NOMO-1 (cell line): Measurements from ENCODE around the gene CD8B.
"Not testable (repeated sequence)": the region's sequence is repeated elsewhere in the genome, so short reads cannot be mapped to it uniquely, and the experiment has no call there.

Experiments
- DNase-seq, 2 experiments: peaks; one replicate each; lab custom pipeline; 2025; ENCODE audit not compliant: unreplicated experiment in 2 of 2; lab: John Stamatoyannopoulos, UW

The CD8B gene

DNA sequence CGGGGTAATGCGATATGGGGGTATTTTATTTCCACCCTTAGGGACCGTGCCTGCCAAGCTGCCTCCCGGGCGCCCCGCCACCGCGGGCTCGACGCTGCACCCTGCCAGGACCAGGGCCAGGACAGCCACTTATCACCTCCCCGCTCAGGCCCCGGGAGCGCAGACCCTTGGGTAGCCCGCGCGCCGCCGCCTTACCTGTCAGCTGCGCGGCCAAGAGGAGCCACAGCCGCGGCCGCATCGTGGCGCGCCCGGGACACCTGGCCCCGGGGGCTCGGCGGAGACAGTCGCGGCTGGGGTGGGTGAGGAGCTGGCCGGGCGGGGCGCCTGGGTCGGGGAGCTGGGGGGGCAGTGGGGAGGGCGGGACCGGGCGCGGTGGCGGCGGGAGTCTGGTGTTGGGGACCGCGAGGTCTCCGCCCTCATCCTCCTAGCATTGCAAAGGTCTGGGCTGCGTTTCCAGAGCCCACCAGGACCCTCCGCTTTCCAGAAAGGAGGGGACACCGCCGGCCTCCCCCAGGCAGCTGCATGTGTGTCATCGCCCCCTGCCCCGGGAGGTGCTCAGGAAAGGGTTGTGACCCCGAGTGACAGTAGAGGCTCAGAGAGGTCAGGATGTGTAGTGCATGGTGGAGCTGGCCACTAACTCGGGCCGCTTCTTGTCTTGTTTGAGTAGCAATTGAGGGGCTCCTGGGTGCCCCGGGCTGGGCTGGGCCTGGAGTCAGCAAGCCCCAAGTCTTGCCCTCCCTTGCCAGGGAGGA is at the start of gene CD8B:
CD8B (minus strand) TSS at position 259 of the 752 bp plus-strand sequence; CDS start at position 238, 21 bp downstream.
- DNase-seq: not testable (repeated sequence)

DNA sequence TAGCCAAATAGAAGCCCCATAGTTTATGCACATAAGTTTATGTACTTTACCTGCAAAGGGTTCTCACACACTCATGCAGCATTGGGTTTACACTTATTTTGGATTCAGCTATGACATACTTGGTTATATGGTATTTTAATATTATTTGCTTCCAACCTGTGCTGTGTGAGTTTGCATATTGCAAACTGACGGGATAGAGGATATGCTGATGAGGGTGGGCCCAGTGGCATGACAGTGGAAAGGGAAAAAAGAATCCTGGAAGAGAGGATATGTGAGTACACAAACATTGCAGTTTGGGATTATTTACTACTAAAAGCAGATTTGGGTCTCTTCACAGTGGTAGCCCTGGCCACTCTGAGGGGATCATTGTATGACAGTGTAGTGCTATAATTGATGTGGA is 44.2 kb upstream of the CD8B start:
- DNase-seq: not testable (repeated sequence)

DNA sequence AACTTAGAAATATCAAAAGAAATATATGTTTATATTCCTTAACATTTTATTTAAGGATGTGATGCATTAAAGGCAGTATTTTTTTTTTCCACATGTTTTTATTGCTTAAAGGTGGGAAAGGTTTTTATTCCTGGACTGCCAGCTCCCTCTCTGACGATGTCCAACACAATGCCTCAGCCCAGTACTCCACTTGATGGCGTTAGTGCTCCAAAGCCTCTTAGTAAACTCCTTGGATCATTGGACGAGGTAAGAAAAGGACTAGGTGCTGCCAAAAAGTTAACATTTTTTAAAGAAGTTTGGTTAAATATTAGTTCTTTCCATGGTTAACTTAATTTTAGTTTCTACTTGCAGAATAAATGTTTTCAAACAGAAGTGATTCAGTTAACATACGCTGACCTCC is 39.0 kb upstream of the CD8B start:
- not testable (repeated sequence) for DNase-seq

DNA sequence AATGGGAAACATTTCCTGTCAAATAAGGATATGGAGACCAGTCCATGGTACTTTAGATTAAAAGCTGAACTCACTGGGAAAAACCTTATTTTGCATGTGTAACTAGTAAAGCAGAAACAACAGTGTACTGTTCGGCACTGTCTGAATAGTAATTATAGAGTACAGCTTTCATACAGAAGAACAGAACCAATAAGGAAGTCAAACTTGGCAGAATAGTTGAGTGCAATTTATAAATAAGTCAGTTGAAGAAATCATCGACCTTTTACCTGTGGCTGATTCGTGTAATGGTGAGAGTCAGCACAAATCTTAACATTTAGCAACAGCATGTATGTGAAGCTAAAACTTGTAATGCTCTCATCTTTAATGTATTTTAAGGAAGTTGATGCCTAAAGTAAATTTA is 24.3 kb upstream of the CD8B start:
- not testable (repeated sequence) for DNase-seq

DNA sequence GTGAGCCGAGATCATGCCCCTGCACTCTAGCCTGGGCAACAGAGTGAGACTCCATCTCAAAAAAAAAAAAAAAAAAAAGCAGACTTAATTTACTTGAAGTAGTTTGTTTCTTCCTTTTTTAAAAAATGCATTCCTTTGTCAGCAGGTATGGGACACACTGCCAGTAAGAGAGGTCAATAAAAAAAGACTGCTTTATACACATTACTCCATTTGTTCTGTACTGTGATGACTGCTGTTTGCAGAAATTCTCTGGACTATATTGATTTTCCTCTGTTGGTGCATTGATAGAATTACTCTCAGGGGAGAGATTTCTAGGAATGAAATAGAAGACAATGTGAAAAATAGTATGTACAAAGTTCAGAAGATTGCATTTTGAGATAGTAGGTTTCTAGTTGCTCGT is 21.2 kb upstream of the CD8B start:
- DNase-seq: not testable (repeated sequence)

DNA sequence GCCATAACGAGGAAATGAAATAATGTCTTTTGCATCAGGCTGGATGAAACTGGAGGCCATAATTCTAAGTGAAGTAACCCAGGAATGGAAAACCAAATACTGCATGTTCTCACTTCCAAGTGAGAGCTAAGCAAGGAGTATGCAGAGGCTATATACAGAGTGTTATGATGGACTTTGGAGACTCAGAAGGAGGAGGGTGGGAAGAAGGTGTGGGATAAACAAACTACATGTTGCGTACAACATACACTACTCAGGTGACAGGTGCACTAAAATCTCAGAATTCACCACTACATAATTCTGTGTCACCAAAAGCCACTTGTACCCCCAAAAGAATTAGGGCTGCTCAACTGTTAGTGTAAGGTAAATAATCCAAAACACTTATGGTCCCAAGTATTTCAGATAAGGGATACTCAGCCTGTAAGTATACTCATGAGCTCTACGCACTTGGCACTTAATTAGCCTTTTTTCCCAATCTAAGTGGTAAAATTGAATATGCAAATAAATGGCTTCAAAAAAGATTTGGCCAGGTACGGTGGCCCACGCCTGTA is 20.5 kb upstream of the CD8B start:
- not testable (repeated sequence) for DNase-seq

DNA sequence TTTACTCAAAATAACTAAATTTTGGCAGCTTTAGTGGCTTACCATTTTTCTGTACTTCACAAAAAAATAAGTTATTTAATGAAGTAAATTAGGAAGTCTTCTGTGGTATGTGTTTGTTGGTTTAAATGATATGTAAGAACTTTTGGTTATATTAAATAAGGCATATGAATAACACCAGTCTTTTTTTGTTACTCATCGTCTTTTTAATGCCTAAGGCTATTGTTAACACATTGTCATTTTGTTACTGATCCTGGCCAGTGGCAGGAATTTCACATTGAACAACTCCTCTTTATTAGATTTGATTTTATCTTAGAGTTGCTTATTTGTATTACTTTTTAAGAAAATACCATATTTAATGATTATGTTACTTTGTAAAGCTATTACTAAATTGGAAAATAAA is 17.3 kb upstream of the CD8B start:
- DNase-seq: not testable (repeated sequence)

DNA sequence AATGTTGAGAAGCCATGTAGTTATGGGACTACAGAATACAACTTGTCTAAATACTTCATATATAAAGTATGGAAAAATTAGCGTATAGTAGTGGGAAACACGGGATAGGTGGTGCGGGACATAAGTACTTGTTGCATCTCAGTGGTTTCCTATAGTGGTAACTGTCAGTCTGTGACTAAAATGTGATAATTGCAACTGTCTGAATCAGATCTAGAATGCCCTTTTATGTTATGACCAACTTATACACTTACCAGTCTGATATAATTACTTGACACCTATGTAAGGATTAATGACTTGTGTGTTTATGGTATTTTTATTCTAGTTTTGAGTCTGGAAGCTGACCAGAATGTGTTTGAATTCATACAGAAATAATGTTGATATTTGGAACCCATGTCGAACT is 9.3 kb upstream of the CD8B start:
- DNase-seq: not testable (repeated sequence)

DNA sequence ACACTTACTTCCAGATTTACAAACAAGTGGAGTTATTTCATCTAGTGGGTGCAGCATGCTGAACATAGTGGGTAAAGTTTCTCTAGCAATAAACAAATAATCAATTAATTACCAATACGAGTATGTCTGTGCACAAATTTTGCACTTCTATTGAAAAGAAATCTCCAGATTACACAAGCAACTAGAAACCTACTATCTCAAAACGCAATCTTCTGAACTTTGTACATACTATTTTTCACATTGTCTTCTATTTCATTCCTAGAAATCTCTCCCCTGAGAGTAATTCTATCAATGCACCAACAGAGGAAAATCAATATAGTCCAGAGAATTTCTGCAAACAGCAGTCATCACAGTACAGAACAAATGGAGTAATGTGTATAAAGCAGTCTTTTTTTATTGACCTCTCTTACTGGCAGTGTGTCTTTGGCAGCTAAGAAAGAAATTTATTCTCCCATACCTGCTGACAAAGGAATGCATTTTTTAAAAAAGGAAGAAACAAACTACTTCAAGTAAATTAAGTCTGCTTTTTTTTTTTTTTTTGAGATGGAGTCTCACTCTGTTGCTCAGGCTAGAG is 7.3 kb upstream of the CD8B start:
- not testable (repeated sequence) for DNase-seq

DNA sequence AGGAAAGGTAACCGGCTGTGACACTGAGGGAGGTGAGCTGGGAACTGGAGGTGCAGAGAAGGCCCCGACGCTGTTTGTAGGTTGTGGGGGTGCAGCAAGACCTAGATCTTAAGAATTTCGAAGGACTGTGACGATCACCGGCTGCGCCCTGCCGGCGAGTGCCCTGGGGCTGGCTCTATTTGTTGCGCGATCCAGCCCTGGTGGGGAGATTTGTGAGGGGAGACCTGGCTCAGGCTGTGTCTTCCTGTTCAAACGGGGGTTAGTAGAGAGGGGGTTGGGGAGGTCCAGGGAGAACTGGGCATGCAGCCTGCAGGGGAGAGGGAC is 656 bp upstream of the CD8B start:
- DNase-seq: not testable (repeated sequence)

DNA sequence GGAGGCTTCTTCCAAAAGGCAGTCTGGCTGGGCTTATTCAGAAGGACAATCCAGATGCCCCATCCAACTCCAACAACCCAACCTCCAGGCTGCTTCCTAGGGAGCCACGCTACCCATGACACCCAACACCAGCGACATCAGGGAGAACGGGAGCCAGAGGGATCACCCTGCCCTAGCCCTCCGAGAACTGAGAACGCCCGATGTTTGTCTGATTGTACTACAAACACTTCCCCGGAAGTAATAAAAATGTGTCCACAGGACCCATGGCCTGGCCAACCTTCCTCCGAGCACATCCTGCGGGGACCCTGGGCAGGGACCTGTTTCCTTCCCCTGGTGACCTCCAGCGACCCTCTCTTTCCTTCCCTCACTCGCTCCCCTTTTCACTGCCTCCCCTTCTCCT is 511 bp downstream of the CD8B start:
- not testable (repeated sequence) for DNase-seq

DNA sequence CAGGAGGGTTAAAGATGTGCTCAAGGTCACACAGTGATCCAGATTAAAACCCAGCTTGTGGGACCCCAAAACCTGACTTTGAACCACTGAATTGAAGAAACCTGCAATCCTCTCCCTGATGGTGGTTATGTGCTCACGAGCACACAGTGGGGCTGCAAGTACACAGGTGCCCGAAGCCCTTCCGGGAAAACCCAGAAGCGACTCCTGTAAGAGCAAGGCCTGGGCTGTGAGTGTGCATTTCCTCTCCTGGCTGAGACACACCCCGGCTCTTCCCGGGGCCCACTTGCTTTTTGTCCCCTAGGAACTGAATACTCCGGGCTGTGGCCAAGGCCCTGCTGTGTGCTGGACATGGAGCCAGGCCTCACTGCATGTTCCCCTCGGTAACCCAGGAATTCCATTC is 1.1 kb downstream of the CD8B start:
- not testable (repeated sequence) for DNase-seq

DNA sequence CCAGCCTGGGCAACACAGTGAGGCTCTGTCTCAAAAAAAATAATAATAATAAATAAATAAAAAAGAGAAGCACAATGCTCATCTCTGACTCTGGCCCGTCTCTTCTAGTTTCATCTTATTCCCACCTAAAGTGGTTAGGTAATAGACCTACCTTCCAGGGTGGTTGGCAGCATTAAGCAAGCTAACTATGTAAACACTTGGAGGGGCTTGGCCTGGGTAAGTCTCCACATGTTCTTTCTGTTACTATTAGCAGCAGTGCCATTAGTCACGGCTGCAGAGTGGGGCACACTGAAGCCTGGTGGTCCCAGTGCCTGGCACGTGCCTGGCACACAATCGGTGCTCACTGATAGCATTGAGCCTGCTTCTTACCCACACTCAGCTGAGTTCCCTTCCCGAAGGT is 4.0 kb downstream of the CD8B start:
- not testable (repeated sequence) for DNase-seq

DNA sequence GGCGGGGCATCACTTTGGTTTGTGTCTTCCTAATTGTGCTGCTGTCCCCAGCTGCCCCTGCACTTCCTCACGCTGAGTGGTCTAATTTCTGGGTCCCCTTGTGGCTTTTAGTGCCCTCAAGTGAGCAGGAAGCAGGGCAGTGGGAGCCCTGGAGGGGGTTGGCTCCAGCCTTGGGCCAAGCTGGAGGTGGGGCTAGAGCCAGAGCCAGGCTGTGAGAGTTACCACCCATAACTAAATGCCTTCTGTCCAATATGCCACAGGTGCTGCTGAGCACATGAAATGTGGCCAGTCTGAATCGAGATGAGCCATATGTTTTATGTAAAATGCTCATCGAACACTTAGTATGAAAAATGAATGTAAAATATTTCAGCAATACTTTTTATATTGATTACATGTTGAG is 5.2 kb downstream of the CD8B start:
- not testable (repeated sequence) for DNase-seq

DNA sequence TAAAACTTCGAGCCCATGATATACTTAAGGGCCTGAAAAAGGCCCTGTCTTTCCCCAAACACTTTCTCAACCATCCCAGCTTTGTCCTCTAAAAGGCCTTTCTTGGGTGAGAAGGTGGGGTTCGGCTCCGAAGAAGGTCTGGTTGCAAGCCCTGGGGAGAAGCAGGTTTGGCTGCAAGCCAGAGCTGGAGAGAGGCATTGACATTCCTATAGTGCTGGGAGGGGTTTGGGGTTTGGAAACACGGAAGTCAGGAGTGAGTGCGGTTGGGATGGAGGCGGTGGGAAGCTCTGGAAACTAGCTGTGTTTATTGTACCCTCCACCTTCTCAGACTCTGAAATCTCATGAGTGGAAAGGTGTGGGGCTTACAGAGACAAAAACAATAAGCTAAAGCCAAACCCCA is 5.7 kb downstream of the CD8B start:
- not testable (repeated sequence) for DNase-seq

DNA sequence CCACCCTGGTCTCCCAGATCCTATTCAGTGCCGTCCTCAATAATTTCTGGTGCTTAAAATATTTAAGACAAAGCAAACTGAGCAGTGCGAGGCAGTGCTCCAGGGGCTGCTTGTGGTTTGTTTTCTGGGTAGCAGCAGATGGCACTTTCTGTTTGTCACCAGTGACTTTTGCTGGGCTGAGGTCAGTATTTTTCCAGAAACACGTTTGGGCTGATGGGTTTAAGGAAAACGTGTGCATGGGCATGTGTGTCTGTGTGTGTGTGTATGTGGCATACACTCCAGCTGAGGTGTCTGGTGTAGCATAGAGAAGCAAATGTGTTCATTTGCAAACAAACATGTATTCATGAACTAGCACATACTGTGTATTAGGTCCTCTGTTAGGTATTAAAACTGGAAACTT is 10.1 kb downstream of the CD8B start:
- DNase-seq: not testable (repeated sequence)

DNA sequence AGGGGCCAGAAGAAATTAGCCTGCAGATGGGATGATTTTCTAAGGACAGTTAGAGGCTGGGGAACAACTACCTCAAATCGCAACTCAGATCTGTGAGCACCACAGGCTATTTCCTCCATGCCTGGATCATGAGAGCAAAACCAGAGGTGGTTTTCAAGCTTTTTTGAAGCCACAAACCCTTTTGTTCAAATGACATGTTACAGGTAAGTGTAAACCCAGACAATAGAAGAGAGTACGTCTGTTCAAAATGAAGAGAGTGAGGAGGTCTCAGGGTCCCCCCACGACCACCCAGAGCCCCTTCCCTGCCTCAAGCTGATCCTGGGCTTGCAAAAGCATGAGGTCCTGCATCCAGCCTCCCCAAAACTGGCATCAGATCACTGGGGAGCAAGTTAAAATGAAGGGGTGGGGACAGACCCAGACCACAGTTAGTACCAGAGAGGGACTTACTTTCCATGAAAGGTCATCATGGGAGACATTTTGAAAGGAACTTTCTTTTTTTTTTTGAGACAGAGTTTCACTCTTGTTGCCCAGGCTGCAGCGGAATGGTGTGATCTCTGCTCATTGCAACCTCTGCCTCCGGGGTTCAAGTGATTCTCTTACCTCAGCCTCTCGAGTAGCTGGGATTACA is 19.0 kb downstream of the CD8B start:
- DNase-seq: not testable (repeated sequence)

DNA sequence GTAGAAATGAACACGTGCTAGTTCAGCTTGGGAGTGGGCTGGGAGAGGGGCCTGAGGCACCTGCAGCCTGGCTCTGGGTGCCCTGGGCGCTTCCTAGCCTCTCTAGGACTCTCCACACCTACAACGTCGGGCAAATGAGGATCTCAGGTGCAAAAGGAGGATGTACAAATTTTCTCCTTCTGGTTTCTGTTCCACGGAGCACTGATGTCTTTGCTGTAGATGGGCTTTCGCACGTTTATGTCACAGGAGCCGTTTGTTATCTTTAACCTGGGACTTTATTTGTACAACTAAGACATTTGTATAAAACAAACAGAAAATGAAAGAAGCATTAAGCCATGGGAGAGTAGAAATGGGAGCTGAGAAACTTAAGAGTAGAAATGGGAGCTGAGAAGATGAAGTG is 20.4 kb downstream of the CD8B start:
- not testable (repeated sequence) for DNase-seq

DNA sequence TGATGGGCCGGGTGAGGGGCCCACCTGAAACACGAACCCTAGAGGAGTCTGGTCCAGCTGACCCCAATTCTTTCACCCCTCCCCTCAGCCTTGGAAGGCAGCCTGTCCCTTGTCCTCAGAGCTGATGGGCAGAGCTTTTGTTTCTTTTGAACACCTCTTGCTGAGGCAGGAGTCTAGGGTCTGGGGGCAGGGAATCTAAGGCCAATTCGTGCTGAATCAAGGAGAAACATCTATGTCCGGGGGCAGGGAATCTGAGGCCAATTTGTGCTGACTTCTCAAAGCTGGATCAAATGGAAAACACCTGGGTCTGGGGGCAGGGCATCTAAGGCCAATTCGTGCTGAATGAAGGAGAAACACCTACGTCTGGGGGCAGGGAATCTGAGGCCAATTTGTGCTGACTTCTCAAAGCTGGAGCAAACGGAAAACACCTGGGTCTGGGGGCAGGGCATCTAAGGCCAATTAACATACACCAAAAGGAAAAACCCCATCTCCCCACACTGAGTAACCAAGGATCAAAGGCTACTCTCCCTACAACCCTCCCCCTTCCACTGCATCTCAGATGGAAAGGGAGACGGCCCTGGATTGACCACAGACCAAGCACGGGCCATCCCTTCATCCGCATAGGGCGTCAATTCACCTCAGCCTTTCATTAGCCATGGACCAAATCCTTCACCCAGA is 21.7 kb downstream of the CD8B start:
- not testable (repeated sequence) for DNase-seq

DNA sequence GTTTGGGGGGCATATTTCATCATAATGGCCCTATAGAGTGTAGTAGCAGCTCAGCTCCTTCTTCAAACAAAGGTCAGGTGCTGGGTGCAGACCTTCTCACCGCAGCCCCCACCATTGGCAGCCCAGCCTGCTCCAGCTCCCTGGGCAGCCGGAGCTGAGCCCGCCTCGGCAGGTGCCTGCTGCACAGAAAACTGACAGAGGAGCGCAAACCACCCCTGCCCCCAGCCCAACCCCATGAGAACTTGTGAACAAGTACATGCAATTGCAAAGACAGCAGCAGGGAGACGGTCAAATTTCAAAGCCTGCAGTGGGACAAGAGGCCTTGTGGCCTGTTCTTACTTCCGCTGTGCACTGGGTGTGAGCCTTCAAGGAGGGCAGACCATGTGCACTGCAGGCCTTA is 22.2 kb downstream of the CD8B start:
- not testable (repeated sequence) for DNase-seq

DNA sequence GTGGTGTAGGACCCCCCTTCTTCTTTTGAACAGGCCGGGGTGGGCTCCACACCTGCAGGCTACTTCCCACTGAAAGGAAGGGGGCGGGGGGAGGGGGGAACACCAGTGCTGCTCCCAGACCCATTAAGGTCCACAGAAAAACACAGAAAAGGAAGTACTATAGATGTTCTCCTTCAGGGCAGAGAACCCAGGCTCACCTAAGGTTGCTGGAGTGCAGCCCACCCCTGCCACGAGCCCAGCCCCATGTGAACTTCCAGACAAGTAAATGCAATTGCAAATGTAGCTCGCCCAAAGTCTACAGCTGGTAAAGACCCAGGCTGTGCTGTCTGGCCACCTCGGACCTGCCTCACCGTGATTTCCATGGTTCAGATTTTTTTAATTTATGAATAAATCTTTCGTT is 24.0 kb downstream of the CD8B start:
- DNase-seq: not testable (repeated sequence)
